GM19452 (cell line): ENCODE results near the gene ETFB.
"Not testable (repeated sequence)": the region's sequence is repeated elsewhere in the genome, so short reads cannot be mapped to it uniquely, and the experiment has no call there.

Experiments
- ATAC-seq: cut with Tn5 transposase; IDR thresholded peaks from one replicate; pipeline ENCODE4 v1.9.1; 2021; ENCODE audit not compliant: unreplicated experiment

ETFB gene

DNA sequence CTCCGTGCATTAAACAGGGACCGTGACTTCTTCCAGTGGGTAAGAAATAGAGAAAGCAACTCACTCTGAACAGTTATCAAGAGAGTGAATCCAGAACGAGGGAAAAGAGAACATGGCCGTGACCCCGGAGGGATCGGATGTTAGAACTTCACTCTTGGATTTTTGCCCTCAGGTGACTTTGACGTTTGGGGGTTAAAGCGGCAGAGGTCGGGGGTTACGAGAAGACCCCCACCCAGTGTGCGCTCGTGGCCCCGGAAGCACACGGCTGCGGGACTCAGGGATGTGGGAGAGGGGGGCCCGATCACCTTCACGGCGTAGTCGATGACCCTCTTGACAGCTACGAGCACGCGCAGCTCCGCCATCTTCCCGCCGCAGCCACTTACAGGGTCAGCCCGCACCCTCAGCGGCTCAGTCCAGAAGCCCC, at the start of gene ETFB:
Gene ETFB (minus strand): TSS at position 424 of the 424 bp plus-strand sequence. CDS start 62 bp downstream, at position 362.
- no peak for ATAC-seq

DNA sequence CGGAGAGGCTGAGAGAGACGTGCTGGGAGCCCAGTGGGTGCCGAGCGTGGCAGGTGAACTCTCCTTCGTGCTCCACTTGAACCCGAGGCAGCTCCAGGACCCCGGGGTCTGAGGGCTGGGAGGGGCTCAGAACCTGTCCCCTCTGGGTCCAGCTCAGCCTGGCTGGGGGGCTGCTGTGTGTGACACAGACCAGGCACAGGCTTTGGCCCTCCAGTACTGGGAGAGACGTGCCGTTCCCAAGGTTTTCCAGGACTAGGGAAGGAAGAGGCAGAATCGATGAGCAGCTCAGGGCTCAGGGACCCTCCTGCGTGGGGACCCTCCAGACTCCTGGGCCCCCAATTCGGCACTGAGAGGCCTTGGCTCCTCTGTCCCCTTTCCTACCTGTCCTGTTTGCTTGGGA, 49.0 kb upstream of the ETFB start:
- ATAC-seq: no peak

DNA sequence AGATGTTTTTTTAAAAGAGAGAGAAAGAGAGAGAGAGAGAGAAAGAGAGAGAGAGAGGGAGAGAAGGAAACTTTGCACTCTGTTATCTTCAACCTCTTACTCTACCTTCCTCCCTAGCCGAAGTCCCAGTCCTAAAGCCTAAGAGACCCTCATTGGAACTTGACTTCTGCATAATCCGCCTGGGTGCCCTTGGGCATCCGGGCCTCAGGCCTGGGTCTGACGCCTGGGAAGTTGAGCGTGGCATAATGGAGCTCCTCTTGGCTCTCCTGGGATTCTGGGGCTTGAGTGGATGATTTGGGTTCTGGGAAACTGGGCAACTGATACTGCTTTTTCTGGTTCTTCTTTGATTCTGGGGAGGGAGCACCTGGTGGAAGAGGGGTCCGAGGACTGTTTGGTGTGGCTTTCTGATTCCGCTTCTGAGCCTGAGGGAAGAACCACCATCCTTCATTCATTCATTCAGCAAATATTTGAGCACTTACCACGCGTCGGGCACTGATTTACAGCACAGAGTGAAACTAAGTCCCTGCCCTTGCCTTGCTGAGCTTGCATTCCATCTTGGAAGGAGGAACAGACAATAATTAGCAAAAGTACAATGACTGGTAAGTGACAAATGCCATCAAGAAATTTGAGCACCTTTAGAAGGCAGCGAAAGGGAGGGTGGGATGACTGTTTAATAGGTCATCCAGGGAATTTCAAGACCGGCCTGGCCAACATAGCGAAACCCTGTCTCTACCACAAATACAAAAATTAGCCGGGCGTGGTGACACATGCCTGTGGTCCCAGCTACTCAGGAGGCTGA, 45.0 kb upstream of the ETFB start:
- ATAC-seq: no peak

DNA sequence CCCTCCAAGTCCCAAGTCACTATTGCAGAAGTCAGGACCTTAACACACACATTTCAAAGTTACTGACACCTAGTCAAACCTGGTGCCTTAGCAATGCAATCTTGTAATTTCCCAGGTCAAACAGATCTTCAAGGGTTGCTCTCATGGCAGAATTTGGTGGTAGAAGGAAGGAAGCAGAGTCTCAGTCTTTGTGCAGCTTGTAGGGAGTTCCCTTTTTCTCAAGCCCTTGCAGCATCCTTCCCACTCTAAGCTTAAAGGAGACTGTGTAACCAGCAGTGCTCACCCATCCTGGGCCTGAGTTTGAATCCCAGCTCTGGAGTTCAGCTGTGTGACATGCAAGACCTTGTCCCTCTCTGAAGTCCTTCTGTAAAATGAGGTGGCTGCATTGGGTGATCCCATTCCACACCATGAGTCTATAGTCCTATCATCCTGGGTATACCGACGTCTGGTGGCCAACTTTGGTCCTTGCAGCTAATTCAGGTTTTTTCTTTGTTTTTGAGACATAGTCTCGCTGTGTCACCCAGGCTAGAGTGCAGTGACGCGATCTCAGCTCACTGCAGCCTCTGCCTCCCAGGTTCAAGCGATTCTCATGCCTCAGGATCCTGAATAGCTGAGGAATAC, 41.4 kb upstream of the ETFB start:
- no peak for ATAC-seq

DNA sequence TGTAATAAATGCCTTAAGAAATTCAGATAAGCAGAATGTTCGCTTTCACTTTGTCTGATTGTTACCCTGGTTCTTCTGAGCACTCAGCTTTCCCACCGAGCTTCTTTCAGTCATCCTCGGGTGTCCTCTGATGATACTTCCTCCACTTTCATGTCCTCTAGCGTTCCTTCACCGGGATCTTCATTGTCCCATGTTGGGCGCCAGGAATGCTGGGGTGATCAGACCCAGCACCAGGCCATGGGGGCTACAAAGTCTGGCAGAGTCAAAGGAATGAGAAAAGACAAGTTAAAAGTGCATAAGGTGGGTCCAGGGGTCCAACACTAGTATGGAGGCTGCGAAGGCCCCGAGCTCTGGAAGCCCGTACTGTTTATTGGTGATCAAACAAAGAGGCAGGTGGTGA, 35.9 kb upstream of the ETFB start:
- no peak for ATAC-seq

DNA sequence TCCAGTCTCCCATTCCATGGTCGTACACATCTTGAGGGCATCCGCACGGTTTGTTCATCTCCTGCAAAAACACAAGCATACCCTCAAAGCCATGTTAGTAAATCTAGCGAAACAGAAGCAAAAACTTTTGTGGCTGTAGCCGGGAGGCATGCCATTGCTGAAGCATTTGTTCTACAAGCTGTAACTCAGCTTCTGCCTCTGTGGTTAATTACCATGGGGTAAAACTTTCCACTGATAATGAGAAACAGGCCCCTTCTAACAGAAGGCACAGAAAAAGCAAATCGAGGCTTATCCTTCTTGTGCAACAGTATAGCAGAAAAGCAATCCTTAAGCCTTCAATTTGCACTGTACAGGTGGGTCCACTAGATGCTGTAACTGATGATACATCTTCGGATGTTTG, 33.7 kb upstream of the ETFB start:
- ATAC-seq: not testable (repeated sequence)

DNA sequence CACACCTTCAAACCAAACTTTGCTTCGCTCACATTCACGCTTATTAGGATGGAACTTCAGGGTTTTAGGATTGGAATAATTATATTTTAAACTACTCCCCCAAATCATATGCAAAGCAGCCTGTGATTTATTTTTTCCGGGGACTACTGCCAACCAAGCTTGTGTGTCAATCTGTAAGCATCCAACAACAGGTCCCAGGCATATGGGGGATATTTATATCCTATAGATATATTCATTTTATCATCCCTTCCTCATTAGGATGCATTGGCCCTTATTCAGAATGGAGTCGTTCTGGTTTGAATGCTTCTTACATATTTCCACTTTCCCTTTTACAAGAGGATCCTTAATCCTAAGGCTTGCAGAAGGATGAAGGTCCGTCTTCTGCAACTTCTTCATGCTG, 33.0 kb upstream of the ETFB start:
- no peak for ATAC-seq

DNA sequence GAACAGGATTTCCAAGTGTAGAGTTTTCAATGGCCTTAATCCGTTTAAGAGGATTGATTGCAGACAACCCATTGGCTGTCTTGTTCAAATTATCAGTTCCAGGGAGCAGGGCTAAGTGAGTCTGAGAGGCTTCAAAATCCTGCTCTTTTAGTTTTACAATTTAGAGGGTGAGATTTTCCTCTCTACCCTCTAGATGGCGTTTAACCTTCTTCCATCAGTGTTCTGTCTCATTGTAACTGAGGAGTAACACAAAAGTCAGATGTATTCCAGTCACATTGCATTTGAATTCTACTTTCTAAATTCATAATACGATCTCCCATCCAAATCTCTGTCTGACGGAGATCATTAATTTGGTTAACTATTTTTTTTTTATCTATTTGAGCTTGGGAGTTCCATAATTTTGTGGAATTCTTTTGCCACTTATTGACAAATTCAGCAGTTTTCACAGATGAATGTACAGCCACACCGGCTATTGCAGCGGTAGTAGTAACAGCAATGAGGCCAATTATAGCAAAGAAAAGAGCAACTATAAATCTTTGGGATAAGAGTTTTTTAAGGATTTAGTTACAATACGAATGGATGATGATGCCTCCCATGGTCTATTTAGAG, 32.0 kb upstream of the ETFB start:
- no peak for ATAC-seq

DNA sequence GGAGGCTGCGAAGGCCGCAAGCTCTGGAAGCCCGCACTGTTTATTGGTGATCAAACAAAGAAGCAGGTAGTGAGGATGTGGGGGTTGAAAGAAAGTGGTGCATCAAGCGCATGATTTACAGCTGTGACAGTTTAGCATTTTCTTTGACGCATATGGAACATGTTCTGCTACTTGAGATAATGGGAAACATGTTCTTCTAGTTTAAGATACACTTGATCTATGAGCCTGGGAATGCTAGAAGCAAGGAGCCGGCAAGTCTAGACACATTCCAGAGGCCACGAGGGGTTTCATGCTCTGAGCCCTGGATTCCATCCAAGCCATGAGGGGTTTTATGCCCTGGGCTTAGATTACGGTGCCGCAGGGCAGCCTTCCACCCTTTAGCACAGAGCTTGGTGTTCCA, 31.3 kb upstream of the ETFB start:
- ATAC-seq: not testable (repeated sequence)

DNA sequence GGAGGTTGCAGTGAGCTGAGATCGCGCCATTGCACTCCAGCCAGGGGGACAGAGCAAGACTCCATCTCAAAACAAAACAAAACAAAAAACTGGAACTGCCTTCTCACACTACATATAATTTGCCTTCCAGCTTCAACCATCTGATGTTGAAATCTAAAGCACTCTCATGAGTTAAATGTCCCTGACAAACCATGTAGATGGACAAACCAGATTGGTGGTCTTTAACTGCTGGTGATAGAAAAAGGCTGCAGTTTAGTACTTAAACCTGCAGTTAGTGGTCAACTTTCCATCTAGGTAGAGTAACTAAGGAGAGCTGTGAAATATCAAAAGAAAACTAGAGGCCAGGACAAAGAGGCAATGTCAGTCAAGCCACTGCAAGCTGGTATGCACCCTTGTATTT, 30.0 kb upstream of the ETFB start:
- no peak for ATAC-seq

DNA sequence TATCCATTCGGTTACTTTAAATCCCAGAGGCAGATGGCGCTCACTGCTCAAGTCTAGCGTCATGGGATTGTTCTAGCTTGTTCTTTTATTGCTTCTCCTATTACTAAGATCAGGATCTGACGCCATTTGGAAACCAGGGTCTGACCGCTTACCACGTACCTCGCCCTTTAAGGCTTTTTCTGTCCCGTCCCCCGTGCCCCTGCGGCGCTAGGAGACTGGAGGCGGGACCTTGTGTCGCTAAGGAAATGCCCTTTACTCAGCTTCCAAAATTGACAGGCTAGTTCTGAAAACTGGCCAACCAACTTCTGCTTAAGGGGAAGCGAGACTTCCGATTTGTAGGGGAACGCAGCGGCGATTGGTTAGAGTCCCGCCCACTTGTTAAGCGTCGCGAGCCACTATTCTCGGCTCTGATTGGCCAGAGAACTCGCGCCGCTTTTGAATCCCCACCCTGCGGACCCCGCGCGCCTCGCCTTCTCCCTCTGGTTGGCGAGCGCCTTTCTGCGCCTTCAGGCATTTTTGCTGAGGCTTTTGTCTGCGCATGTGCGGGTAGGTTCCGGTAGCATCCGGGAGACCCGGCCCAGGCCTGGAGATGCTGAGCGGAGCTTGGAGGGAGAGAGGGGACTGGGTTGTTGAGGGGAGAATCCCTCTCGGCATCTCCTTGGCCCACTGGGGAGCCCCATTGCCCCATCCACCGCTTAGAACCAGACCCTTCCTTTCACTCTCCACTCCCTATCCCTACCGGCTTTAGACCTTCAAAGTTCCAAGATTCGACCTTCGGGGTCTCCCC, 28.1 kb upstream of the ETFB start:
- peak; percentile 88 for ATAC-seq

DNA sequence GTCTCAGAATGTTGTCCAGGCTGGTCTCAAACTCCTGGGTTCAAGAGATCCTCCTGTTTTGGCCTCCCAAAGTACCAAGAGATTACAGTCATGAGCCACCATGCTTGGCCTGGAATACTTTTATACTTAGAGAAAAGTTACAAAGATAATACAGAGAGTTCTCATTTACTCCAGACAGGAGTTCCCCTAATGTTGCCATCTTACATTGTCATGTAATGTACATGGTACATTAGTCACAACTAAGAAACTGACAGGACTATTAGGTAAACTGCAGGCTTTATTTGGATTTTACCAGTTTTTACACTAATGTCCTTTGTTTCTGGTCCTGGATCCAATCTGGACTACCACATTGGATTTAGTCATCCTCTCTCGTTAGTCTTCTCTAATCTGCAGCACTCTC, 26.5 kb upstream of the ETFB start:
- ATAC-seq: no peak

DNA sequence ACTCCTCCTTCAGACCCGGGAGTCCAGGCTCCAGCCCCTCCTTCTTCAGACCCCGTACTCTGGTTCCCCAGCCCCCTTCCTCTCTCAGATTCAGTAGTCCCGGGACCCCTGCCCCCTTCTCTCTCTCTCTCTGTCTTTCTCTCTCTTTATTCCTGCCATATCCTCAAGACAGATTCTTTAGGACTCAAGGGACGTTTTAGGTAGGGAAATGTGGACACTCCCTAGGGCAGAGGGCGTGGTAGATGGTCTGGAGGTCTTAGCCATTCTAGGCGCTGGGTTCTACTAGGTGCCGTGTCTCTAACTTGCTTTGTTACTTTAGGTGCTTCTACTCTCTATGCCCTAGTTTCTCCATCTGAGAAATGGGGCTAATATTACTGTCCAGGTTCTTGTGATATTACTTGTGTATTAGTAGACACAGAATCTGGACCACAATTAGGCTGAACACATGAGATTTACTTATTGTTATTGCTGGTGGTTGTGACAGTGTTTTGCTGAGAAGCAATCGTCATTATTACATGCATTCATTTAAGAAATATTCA, 25.0 kb upstream of the ETFB start:
- ATAC-seq: no peak

DNA sequence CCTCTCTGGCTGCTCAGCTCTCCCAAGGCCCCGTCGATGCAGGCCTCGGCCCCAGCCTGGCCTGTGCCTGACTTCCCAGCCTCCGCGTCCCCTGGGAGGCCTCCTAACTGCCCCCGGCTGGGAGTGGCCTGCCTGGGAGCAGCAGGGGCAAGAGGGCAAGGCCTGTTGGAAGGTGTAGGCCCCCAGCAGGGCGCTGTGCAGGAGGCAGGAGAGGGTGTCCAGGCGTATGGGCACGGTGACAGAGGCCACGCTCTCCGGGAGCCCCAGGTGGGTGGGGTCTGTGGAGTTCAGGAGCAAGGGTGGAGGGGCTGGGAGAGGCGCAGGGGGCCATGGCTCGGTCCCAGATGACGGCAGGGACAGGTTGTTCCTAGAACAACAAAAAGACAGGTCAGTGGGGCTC, 23.0 kb upstream of the ETFB start:
- ATAC-seq: no peak

DNA sequence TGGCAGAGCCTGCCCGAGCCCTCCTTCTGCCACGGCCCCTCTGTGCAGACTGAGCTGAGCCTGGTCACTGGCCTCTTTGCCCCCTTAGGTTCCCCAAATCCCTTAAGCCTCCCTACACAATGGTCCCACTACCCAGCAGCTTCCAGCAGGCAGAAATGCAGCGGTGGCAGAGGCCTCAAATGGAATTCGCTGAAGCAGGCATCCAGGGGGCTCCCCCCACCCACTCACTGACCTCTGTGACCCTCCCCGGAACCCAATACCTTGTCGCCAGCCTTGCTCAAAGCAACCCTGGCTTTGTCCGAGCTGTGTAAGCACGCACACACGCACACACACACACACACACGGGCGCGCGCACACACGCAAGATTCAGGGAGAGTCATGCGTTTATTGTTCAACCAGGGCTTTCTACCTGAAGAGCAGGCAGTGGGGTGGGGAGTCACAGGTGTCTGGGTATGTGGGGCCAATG, 21.8 kb upstream of the ETFB start, which contains the start of gene LIM2:
Gene LIM2 (minus strand): TSS at position 51 of the 466 bp plus-strand sequence. CDS start 531 bp downstream, outside the sequence.
- ATAC-seq: no peak

DNA sequence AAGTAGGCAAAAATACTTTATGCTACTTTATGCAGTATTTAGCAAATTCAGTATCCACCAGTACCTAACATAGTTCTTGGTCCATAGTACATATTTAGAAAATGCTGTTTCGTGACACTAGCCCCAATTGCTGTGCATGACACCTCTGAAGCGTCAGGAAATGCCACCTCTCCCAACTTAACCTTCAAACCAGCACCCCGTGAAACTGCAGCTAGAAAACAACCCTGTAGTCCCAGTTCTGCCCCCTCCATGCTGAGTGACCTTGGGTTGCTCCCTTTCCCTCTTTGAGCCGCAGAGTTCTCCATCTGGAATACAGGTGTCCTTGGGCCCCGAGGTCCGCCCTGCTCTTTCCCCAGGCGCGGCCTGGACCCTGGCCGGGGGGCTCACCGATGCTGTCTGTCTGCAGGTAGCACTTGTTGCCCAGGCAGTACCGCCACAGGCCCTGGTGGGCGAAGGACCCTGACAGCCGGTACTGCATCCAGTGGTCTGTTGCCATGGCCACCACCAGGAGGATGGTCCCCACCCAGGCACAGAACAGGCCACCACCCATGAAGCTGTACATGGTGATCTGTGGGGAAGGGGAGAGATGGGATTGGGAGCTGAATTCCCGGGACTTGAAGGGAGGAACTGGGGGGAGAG, 20.8 kb upstream of the ETFB start:
- ATAC-seq: no peak

DNA sequence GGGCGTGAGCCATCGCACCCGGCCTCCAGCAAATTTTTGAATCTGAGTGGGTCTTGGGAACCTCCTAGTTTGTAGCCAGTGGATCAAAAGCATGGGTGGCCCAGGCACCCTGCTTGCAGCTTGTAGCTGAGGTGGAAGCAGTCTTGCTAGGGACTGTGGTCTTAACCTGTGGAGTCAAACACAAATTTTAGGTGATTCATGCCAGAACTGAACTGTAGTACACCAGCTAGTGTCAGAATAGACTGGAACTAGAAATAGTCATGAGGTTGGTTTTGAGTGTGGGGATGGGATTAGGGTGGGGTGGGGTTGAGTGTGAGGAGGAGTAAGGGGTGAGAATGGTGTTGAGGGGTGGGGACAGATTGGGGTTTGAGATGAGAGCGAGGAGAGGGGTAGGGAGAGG, 15.8 kb upstream of the ETFB start:
- no peak for ATAC-seq

DNA sequence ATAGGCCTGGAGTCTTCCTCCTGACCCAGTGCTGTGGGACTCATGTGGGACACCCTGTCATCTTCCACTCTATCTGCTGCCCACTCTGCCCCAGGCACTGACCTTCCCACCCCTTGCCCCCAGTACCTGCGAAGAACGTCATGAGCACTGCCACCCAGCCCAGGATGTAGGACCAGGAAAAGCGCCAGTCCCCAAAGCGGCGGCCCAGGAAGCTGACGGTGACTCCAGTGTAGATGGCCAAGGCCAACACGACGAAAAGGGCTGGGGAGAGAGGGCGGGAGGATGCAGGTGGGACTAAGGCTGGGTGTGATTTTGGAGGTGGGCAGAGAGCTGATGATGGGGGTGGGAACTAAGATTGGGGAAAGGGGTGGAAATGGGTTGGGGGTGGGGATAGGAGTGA, 14.2 kb upstream of the ETFB start:
- ATAC-seq: no peak

DNA sequence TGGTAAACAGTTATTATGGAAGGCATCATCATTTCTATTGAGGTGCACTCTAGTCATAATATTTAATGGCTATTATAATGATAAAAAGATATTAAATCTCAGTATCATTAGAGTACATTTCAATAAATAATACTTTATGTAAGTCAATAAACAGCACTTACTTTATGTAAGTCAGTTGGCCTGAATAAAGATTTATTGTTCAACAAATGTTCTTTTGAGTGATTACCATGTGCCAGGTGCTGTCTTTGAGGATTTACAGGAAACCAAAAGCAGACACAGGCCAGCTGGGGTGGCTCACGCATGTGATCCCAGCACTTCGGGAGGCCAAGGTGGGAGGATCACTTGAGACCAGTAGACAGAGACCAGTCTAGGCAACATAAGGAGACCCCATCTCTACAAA, 11.2 kb upstream of the ETFB start:
- ATAC-seq: no peak

DNA sequence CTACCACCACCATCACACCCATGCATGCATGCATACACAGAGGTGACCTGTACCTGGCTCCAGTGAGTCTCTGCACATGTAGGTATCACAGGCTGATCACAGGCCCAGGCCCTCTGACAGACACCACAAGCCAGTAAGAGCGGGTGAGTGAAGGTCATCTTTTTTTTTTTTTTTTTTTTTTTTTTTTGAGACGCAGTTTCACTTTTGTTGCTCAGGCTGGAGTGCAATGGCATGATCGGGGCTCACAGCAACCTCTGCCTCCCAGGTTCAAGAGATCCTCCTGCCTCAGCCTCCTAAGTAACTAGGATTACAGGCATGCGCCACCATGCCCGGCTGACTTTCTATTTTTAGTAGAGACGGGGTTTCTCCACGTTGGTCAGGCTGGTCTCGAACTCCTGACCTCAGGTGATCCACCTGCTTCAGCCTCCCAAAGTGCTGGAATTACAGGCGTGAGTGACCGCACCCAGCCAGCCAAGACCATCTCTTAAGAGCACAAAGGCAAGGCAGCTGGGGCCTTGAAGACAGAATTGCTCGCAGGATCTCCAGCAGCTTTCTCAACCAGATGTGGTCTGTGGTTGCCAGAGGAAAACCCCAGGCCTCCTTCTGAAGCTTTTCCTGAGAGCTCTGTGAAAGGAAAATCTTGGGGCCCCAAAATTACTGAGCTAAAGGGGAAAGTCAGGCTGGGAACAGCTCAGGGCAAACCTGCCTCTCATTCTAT, 9.5 kb upstream of the ETFB start:
- ATAC-seq: no peak
